AG04450 (cell line): ENCODE data around the gene MRGPRE. TPM values are rescaled to one million over a fixed set of nuclear protein-coding genes. Genes with fewer than 3 reads are reported as not detected.

Experiments used
- CTCF ChIA-PET: fragments of 300-600, 350-600 bp; formaldehyde crosslinking; extraction: SDS; loops from one replicate; lab custom pipeline; 2022; ENCODE audit warnings: antibody characterized with exemption, inconsistent platforms; lab: Charles Lee
- POLR2A ChIA-PET: fragments of 350-600 bp; formaldehyde crosslinking; extraction: SDS; loops from one replicate; lab custom pipeline; 2021; ENCODE audit warnings: antibody characterized with exemption, inconsistent platforms; lab: Yijun Ruan, JAX
- DNase-seq: peaks from one replicate; pipeline ENCODE4 v3.0.0-alpha.2; 2011; ENCODE audit warnings: low read depth, low spot score
- H3K27ac ChIP-seq: one replicate; pipeline ENCODE4 v1.5.1; 2012; ENCODE audit warnings: low read depth, low read length, control low read depth
- H3K27me3 ChIP-seq: one replicate; pipeline ENCODE4 v1.6.0; 2012; ENCODE audit warnings: low read length; ENCODE audit not compliant: control insufficient read depth, insufficient read depth
- H3K4me3 ChIP-seq: 2 replicates; pipeline ENCODE4 v1.5.1; 2011; ENCODE audit warnings: mild to moderate bottlenecking, low read depth, low read length, control low read depth
- H3K9me3 ChIP-seq: 2 replicates; pipeline ENCODE4 v1.5.1; 2012; ENCODE audit warnings: low read length; ENCODE audit not compliant: control insufficient read depth, insufficient read depth
- CTCF ChIP-seq: IDR thresholded peaks from 2 replicates; pipeline ENCODE4 v1.5.1; 2011; ENCODE audit warnings: low read depth, low read length, control low read depth, inconsistent platforms
- polyA plus RNA-seq: library from polyadenylated mRNA; depleted of rRNA; stranded (reverse); fragments of >200 nt; gene quantifications from 2 replicates; pipeline ENCODE4 v1.2.3, GENCODE V29; 2011

Gene MRGPRE
- polyA plus RNA-seq, 1 experiment, result not detected

DNA sequence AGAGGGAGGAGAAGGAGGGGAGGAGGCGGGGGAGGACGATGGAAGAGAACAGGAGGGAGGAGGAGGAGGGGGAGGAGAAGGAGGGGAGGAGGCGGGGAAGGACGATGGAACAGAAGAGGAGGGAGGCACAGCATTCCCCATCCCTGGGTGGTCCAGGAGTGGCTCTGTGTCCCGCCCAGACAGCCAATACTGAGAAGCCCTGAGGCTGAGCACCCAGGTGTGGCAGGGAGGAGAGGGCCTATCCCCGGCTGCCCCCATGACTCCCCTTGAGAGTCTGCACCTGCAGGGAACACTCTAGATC lies 717 bp downstream of the MRGPRE start:
- Histone ChIP-seq H3K27ac (no peak overlapping the region), H3K4me3 (no peak overlapping the region), H3K9me3 (peaks cover 8% of the 10 kb centered on the region; the same call in 1 of the 2 replicates), H3K27me3 (peaks cover 34% of the 10 kb centered on the region)
- TF ChIP-seq CTCF, result no peak
- CTCF ChIA-PET, result no interaction called here
- DNase-seq, result no peak
- POLR2A ChIA-PET, result no interaction called here

DNA sequence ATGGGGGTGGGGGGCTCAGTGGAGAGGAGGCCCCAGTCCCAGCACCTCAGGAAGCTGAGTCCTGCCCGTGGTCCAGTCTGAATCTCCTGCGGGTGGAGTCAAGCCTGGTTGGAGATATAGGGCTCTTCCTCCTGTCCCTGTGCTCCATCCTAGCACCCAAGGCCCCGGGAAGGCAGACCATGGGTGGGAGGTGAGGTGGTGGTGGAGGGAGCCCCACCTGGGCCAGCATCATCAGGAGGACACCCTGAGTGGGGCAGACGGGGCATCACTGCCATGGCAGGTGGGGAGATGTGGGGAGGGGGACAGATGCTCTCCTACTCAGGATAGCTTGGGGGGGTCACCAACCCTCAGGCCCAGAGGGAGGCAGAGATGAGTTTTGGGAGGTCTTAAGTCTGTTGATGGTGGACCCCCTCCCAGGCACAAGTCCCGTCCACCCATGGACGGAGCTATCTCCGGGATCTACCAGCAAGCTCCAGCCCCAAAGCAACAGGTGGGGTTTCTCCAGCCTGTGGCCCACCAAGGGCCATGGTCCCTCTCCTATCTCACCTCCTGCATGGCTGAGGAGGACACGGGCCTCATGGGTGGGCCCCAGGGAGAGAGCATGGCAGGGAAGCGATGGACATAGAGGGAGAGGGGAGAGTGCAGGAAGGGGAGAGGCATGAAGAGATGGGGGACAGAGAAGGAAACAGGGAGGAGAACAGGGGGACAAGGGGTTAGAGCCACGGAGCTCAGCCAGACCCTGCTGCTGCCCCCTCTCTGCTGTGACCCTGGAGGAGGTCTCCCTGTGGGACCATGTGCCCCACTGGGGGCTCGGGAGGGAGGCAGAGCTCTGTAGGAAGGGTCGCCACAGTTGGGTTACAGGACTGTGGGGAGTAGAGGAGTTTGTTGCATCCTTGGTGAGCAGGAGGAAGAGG lies 1.3 kb downstream of the MRGPRE start:
- peaks cover 34% of the 10 kb centered on the region for H3K27me3 ChIP-seq
- no peak for DNase-seq
- no peak overlapping the region for H3K4me3 ChIP-seq
- CTCF ChIA-PET, result no interaction called here
- POLR2A ChIA-PET, result no interaction called here
- H3K9me3 ChIP-seq, result peaks cover 8% of the 10 kb centered on the region; the same call in 1 of the 2 replicates
- TF ChIP-seq CTCF, result no peak
- no peak overlapping the region for H3K27ac ChIP-seq

DNA sequence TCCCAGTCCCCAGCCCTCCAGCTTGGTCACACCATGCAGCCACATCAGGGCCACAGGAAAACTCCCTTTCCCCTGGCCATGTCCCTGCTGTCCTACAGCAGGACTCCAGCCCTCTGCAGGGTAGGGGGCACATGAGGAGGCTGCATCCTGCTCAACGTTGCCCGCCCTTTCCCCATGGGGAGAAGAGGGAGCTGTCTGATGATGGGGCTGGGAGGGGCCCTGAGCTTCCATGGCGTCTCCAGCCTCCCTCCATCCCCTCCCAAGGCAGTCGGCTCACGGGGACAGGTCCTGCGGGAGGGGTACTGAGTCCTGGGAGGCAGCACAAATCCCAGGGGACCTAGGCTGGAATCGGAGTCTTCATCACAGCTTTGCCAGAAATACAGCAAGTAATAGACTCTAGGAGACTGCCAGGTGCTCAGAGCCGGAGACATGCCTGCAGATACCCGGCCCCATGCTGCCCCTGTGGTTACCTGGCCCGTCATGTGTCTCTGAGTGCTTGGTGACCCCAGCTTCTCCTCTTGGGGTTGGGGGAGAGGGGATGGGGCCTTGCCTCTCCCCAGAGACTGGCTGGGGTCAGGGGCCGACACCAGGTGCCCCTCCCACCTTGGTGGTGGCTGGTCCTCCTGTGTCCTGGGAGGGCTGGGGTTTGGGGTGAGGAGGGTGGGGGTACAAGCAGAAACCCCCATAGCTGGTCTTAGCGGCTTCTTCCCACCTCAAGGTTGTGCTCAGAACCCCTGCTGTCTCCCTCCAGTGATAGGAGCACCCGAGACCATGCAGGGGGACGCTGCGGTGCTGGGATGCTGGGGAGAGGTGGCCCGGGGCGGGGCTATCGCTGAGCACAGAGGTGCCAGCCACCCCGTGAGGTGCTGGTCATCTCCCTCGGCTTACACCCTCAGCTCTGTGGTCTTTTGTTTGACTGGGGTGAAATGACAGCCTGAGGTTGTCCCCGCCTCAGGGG lies 2.3 kb downstream of the MRGPRE start:
- ChIA-PET POLR2A (no interaction called here), CTCF (no interaction called here)
- no peak for DNase-seq
- Histone ChIP-seq H3K27me3 (peaks cover 35% of the 10 kb centered on the region), H3K4me3 (no peak overlapping the region), H3K27ac (no peak overlapping the region), H3K9me3 (peaks cover 8% of the 10 kb centered on the region; the same call in 1 of the 2 replicates)
- TF ChIP-seq CTCF, result no peak

- Histone ChIP-seq H3K9me3 (peaks cover 8% of the 10 kb centered on the region; the same call in 1 of the 2 replicates), H3K27me3 (peaks cover 47% of the 10 kb centered on the region), H3K4me3 (no peak overlapping the region), H3K27ac (no peak overlapping the region)
- no peak for TF ChIP-seq CTCF
- DNase-seq, result no peak
- ChIA-PET CTCF (no interaction called here), POLR2A (no interaction called here)
These were observed 3.8 kb downstream of the MRGPRE start for GRCh38 chr11:3228445-3228829.
